Measurements from ENCODE around the gene TOMM40. TPM values are rescaled to one million over a fixed set of nuclear protein-coding genes. Genes with fewer than 3 reads are reported as not detected.
A peak's percentile ranks its signal among the peaks of the same experiment; 100 is the strongest.

Gene TOMM40
- total and polyA plus RNA-seq, 2 of the 13 experiments (the other 11 are each of a cell fraction or from before 2014, with no cell fraction given), result 72.0 to 110 TPM

- 0 out of 2 replicates have a peak, but pooled peaks have one; percentile 10 for TF ChIP-seq STAT6 (CRISPR knock-in tag; IDR thresholded peaks at IDR 0.05; ENCODE audit: borderline replicate concordance)
- TF ChIP-seq PPARG (CRISPR knock-in tag; conservative IDR thresholded peaks at IDR 0.05), result no peak
- TF ChIP-seq PAX8 (CRISPR knock-in tag; IDR thresholded peaks at IDR 0.05; ENCODE audit: borderline replicate concordance), result no peak
- TF ChIP-seq ASH2L (IDR thresholded peaks at IDR 0.05; ENCODE audit: insufficient read length, low read depth, low read length), result peak; percentile 36
- 0 out of 2 replicates have a peak, but pooled peaks have one; percentile 28 for TF ChIP-seq SP140L (CRISPR knock-in tag; IDR thresholded peaks at IDR 0.05; ENCODE audit: borderline replicate concordance)
- TF ChIP-seq ARID3A (IDR thresholded peaks at IDR 0.05; ENCODE audit: low read depth, low read length), result peak; percentile 10; the same call in 1 of the 2 replicates
- 0 out of 2 replicates have a peak, but pooled peaks have one; percentile 11 for TF ChIP-seq ZNF121 (CRISPR knock-in tag; IDR thresholded peaks at IDR 0.05)
- TF ChIP-seq ETV6 (CRISPR knock-in tag; conservative IDR thresholded peaks at IDR 0.05), result no peak
- 0 out of 2 replicates have a peak, but pooled peaks have one; percentile 50 for TF ChIP-seq ZNF563 (CRISPR knock-in tag; IDR thresholded peaks at IDR 0.05)
- peak; percentile 75; the same call in 1 of the 2 replicates for TF ChIP-seq SSRP1 (CRISPR knock-in tag; IDR thresholded peaks at IDR 0.05)
- peak; percentile 70; the same call in 1 of the 2 replicates for TF ChIP-seq AKAP8 (CRISPR knock-in tag; IDR thresholded peaks at IDR 0.05)
- TF ChIP-seq HNF1A (IDR thresholded peaks at IDR 0.05; ENCODE audit: low read depth), result 0 out of 2 replicates have a peak, but pooled peaks have one; percentile 21
- TF ChIP-seq HNF1A (CRISPR knock-in tag; IDR thresholded peaks at IDR 0.05; ENCODE audit: borderline replicate concordance), result no peak
- TF ChIP-seq NR2F6 (IDR thresholded peaks at IDR 0.05), result no peak; the same call in 1 of the 2 replicates
- peak; percentile 61; the same call in 1 of the 2 replicates for TF ChIP-seq NR2F6 (CRISPR knock-in tag; IDR thresholded peaks at IDR 0.05)
- 0 out of 2 replicates have a peak, but pooled peaks have one; percentile 24 for TF ChIP-seq ZNF205 (CRISPR knock-in tag; IDR thresholded peaks at IDR 0.05)
- TF ChIP-seq KDM5A (IDR thresholded peaks at IDR 0.05; ENCODE audit: borderline replicate concordance, low read length), result peak; percentile 55; the same call in 1 of the 2 replicates
- TF ChIP-seq NR2F1 (CRISPR knock-in tag; IDR thresholded peaks at IDR 0.05), result peak in 1 of 2 experiments; percentile 58; a peak in 1 of 4 replicates
- peak; percentile 62; the same call in 1 of the 2 replicates for TF ChIP-seq DMAP1 (CRISPR knock-in tag; IDR thresholded peaks at IDR 0.05)
- TF ChIP-seq ZNF264 (CRISPR knock-in tag; IDR thresholded peaks at IDR 0.05), result 0 out of 2 replicates have a peak, but pooled peaks have one; percentile 2
- 0 out of 2 replicates have a peak, but pooled peaks have one; percentile 62 for TF ChIP-seq SMAD1 (CRISPR knock-in tag; IDR thresholded peaks at IDR 0.05; ENCODE audit: borderline replicate concordance, low read depth)
Observed at GRCh38 chr19:44889830-44890365, 1.2 kb upstream of the TOMM40 start (continued).

All from HepG2 (cell line).